SK-N-SH treated with all-trans-retinoic acid at 6 μM for 48 hours (cell line): ENCODE measurements around the gene TMEM214.

Experiments
- PATZ1 ChIP-seq: fragments of 250-450 bp; sonication (Bioruptor Pico); IDR thresholded peaks from 2 replicates; pipeline ENCODE4 v1.8.0; 2020; ENCODE audit warnings: mild to moderate bottlenecking, moderate library complexity, borderline replicate concordance
- PPARA ChIP-seq: fragments of 250-450 bp; sonication (Bioruptor Pico); IDR thresholded peaks from 2 replicates; pipeline ENCODE4 v1.5.0; 2020; ENCODE audit warnings: mild to moderate bottlenecking, borderline replicate concordance
- RARB ChIP-seq: fragments of 250-450 bp; sonication (Bioruptor Pico); IDR thresholded peaks from 2 replicates; pipeline ENCODE4 v1.8.0; 2021; ENCODE audit warnings: mild to moderate bottlenecking, moderate library complexity
- SNAI2 ChIP-seq: fragments of 250-450 bp; sonication (Bioruptor Pico); IDR thresholded peaks from 2 replicates; pipeline ENCODE4 v1.5.0; 2020; ENCODE audit warnings: mild to moderate bottlenecking, moderate library complexity
- TCF4 ChIP-seq: fragments of 250-450 bp; sonication (Bioruptor Pico); IDR thresholded peaks from 2 replicates; pipeline ENCODE4 v1.8.0; 2021; ENCODE audit warnings: mild to moderate bottlenecking, moderate library complexity, borderline replicate concordance
- ZFP30 ChIP-seq: fragments of 450-650 bp; formaldehyde crosslinking; IDR thresholded peaks from 2 replicates; pipeline ENCODE4 v1.5.0; 2022; ENCODE audit warnings: mild to moderate bottlenecking, moderate library complexity
- ZNF565 ChIP-seq: fragments of 450-650 bp; formaldehyde crosslinking; conservative IDR thresholded peaks from 2 replicates; pipeline ENCODE4 v1.5.0; 2020; ENCODE audit warnings: low read depth, mild to moderate bottlenecking, moderate library complexity
- TF ChIP-seq, protein P1 (sequence below): fragments of 250-450 bp; sonication (Bioruptor Pico); IDR thresholded peaks from 2 replicates; pipeline ENCODE4 v1.5.1; 2020; ENCODE audit warnings: low read depth, mild to moderate bottlenecking, moderate library complexity

DNA sequence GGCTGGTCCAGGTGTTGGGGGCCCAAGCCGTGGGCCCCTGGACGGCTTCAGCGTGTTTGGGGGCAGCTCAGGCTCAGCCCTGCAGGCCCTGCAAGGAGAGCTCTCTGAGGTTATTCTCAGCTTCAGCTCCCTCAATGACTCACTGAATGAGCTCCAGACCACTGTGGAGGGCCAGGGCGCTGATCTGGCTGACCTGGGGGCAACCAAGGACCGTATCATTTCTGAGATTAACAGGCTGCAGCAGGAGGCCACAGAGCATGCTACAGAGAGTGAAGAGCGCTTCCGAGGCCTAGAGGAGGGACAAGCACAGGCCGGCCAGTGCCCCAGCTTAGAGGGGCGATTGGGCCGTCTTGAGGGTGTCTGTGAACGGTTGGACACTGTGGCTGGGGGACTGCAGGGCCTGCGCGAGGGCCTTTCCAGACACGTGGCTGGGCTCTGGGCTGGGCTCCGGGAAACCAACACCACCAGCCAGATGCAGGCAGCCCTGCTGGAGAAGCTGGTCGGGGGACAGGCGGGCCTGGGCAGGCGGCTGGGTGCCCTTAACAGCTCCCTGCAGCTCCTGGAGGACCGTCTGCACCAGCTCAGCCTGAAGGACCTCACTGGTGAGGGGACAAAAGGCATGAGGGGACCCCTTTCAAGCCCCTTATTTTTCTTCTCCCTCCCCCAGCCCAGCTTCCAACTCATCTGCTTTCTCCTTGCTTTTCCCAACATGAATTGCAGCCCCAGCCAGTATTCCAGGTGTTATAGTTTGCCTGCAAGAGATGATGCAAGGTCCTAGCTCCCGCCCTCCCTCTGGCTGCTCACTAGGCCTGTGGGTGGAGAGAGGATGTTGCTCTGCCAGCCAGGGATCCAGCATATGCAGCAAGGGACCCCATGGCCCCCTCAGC, 50.9 kb downstream of the TMEM214 start:
- no peak for TF ChIP-seq RARB (CRISPR knock-in tag)
- TF ChIP-seq PPARA (CRISPR knock-in tag): no peak
- TF ChIP-seq, protein P1, sequence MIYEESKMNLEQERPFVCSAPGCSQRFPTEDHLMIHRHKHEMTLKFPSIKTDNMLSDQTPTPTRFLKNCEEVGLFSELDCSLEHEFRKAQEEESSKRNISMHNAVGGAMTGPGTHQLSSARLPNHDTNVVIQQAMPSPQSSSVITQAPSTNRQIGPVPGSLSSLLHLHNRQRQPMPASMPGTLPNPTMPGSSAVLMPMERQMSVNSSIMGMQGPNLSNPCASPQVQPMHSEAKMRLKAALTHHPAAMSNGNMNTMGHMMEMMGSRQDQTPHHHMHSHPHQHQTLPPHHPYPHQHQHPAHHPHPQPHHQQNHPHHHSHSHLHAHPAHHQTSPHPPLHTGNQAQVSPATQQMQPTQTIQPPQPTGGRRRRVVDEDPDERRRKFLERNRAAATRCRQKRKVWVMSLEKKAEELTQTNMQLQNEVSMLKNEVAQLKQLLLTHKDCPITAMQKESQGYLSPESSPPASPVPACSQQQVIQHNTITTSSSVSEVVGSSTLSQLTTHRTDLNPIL (CRISPR knock-in tag): no peak
- TF ChIP-seq SNAI2 (CRISPR knock-in tag): no peak
- TF ChIP-seq ZFP30 (CRISPR knock-in tag): no peak
- TF ChIP-seq TCF4 (CRISPR knock-in tag): no peak
- TF ChIP-seq PATZ1 (CRISPR knock-in tag): no peak
- TF ChIP-seq ZNF565: no peak
